PC-9 (cell line): ENCODE data around the gene ATP11A.

Source experiments
- CTCF ChIP-seq: fragments of 200-600 bp; sonication (generic); conservative IDR thresholded peaks from 2 replicates; pipeline ENCODE4 v1.6.1; 2017; ENCODE audit warnings: mixed run types, antibody characterized with exemption, mild to moderate bottlenecking, moderate library complexity
- EZH2 ChIP-seq: fragments of 200-600 bp; sonication (generic); IDR thresholded peaks from 2 replicates; pipeline ENCODE4 v1.8.0; 2017; ENCODE audit warnings: antibody characterized with exemption, low read depth

- TF ChIP-seq CTCF (no peak), EZH2 (no peak)
These were observed 208.9 kb downstream of the ATP11A start for GRCh38 chr13:112898621-112899280.
